H1 (cell line): ENCODE data around the gene STEAP1B. TPM values are rescaled to one million over a fixed set of nuclear protein-coding genes. Genes with fewer than 3 reads are reported as not detected.

ENCODE experiments used
- CTCF ChIA-PET: fragments of 300-600 bp; sonication (Branson Sonifier 250); formaldehyde crosslinking; loops from one replicate; lab custom pipeline; 2021; ENCODE audit not compliant: partially characterized antibody; lab: Charles Lee
- POLR2A ChIA-PET: fragments of 300-600 bp; sonication (Branson Sonifier 250); formaldehyde crosslinking; loops from one replicate; lab custom pipeline; 2021; ENCODE audit warnings: inconsistent platforms; ENCODE audit not compliant: partially characterized antibody; lab: Charles Lee
- DNase-seq, 2 experiments: peaks; one replicate each; pipeline versions ENCODE4 v3.0.0 to v3.0.0-alpha.2; 2010 to 2022; ENCODE audit warnings: low spot score in 2 of 2, low read depth in 1 of 2, mixed read lengths in 1 of 2
- FAIRE-seq: peaks from 2 replicates; lab custom pipeline; 2011; peaks lifted over from hg19 to GRCh38; lab: Jason Lieb, UNC
- H2AFZ ChIP-seq: 2 replicates; pipeline ENCODE4 v1.8.1; 2012; ENCODE audit warnings: low read length, inconsistent platforms
- H2AK5ac ChIP-seq: 2 replicates; pipeline ENCODE4 v1.6.1; 2013; ENCODE audit warnings: low read depth, low read length
- H2BK120ac ChIP-seq: replicated peaks from 2 replicates; pipeline ENCODE3; 2013; ENCODE audit warnings: low read depth, low read length, inconsistent platforms
- H2BK12ac ChIP-seq: 2 replicates; pipeline ENCODE4 v1.6.1; 2013; ENCODE audit warnings: low read depth, low read length
- H2BK15ac ChIP-seq: 2 replicates; pipeline ENCODE4 v1.6.1; 2013; ENCODE audit warnings: low read length
- H2BK20ac ChIP-seq: 2 replicates; pipeline ENCODE4 v1.6.1; 2013; ENCODE audit warnings: low read length
- H2BK5ac ChIP-seq: 2 replicates; pipeline ENCODE4 v1.6.1; 2013; ENCODE audit warnings: low read depth, low read length
- H3K14ac ChIP-seq: 2 replicates; pipeline ENCODE4 v1.6.1; 2013; ENCODE audit warnings: inconsistent platforms; ENCODE audit not compliant: insufficient read length
- H3K18ac ChIP-seq: 2 replicates; pipeline ENCODE4 v1.6.1; 2013; ENCODE audit warnings: low read length; ENCODE audit errors: extremely low read depth
- H3K23ac ChIP-seq: 2 replicates; pipeline ENCODE4 v1.6.1; 2013; ENCODE audit warnings: inconsistent platforms; ENCODE audit not compliant: insufficient read length
- H3K23me2 ChIP-seq: 2 replicates; pipeline ENCODE4 v1.6.1; 2013; ENCODE audit warnings: low read depth, low read length
- H3K27ac ChIP-seq: 2 replicates; pipeline ENCODE4 v1.6.1; 2011; ENCODE audit warnings: low read depth, low read length, inconsistent platforms
- H3K27me3 ChIP-seq, 4 experiments: replicated peaks in 1 of 4; 1 replicate in 1 of 4; 2 replicates in 3 of 4; pipeline versions ENCODE4 v1.6.1 to v1.8.1; 2011 to 2013; ENCODE audit warnings: low read length in 3 of 4, mild to moderate bottlenecking in 3 of 4, inconsistent platforms in 2 of 4, mixed read lengths in 2 of 4, moderate library complexity in 1 of 4; ENCODE audit not compliant: control insufficient read depth in 3 of 4, insufficient read depth in 3 of 4; ENCODE audit errors: extremely low read depth in 1 of 4
- H3K36me3 ChIP-seq, 4 experiments: 2 replicates each; pipeline versions ENCODE4 v1.6.1 to v1.8.1; 2011 to 2013; ENCODE audit warnings: mild to moderate bottlenecking in 4 of 4, low read length in 3 of 4, moderate library complexity in 2 of 4, control low read depth in 1 of 4, inconsistent platforms in 1 of 4; ENCODE audit not compliant: insufficient read depth in 4 of 4, control insufficient read depth in 2 of 4
- H3K4ac ChIP-seq: replicated peaks from 2 replicates; pipeline ENCODE3; 2013; ENCODE audit warnings: low read length, low read depth, mixed read lengths, inconsistent platforms; ENCODE audit not compliant: insufficient read length
- H3K4me1 ChIP-seq, 4 experiments: replicated peaks in 1 of 4; 1 replicate in 1 of 4; 2 replicates in 3 of 4; pipeline versions ENCODE4 v1.6.1 to v1.8.1; 2011 to 2013; ENCODE audit warnings: low read length in 3 of 4, inconsistent platforms in 2 of 4, mixed read lengths in 1 of 4; ENCODE audit not compliant: insufficient read depth in 4 of 4, control insufficient read depth in 3 of 4
- H3K4me2 ChIP-seq, 2 experiments: 2 replicates each; pipeline versions ENCODE4 v1.6.1 to v1.8.1; 2011 to 2013; ENCODE audit warnings: low read depth in 2 of 2, low read length in 2 of 2, control low read depth in 1 of 2, inconsistent platforms in 1 of 2, mild to moderate bottlenecking in 1 of 2; ENCODE audit not compliant: insufficient read depth in 1 of 2
- H3K4me3 ChIP-seq, 4 experiments: fragments of 200-600, 300-600 bp in 1 of 4; sonication (generic), shearing (Covaris generic), sonication (Bioruptor Twin) in 1 of 4; 2 replicates each; pipeline versions ENCODE4 v1.5.1 to v1.8.1; 2011 to 2016; ENCODE audit warnings: low read length in 4 of 4, low read depth in 3 of 4, control low read depth in 2 of 4, inconsistent platforms in 2 of 4, mild to moderate bottlenecking in 2 of 4, mixed read lengths in 1 of 4, moderate library complexity in 1 of 4; ENCODE audit not compliant: insufficient read depth in 2 of 4; ENCODE audit errors: extremely low read depth in 1 of 4
- H3K56ac ChIP-seq: replicated peaks from 2 replicates; pipeline ENCODE3; 2013; ENCODE audit warnings: low read depth, mild to moderate bottlenecking, mixed read lengths, low read length, inconsistent platforms; ENCODE audit not compliant: insufficient read length
- H3K79me1 ChIP-seq: 2 replicates; pipeline ENCODE4 v1.6.1; 2013; ENCODE audit warnings: low read depth, low read length, control low read depth
- H3K79me2 ChIP-seq, 2 experiments: 2 replicates each; pipeline versions ENCODE4 v1.6.1 to v1.8.1; 2012 to 2013; ENCODE audit warnings: low read length in 2 of 2, mild to moderate bottlenecking in 2 of 2, inconsistent platforms in 1 of 2; ENCODE audit not compliant: insufficient read depth in 2 of 2, control insufficient read depth in 1 of 2
- H3K9ac ChIP-seq, 4 experiments: replicated peaks in 1 of 4; 1 replicate in 1 of 4; 2 replicates in 3 of 4; pipeline versions ENCODE4 v1.6.1 to v1.8.1; 2011 to 2013; ENCODE audit warnings: low read depth in 3 of 4, low read length in 3 of 4, control low read depth in 2 of 4, mild to moderate bottlenecking in 2 of 4, moderate library complexity in 2 of 4, inconsistent platforms in 1 of 4; ENCODE audit errors: extremely low read depth in 1 of 4
- H3K9me3 ChIP-seq, 2 experiments: 2 replicates each; pipeline versions ENCODE4 v1.6.1 to v1.8.1; 2012 to 2013; ENCODE audit warnings: mild to moderate bottlenecking in 2 of 2, moderate library complexity in 2 of 2, control low read depth in 1 of 2, inconsistent platforms in 1 of 2, low read depth in 1 of 2, low read length in 1 of 2, mixed read lengths in 1 of 2; ENCODE audit not compliant: insufficient read depth in 2 of 2
- H4K20me1 ChIP-seq, 2 experiments: replicated peaks in 1 of 2; 2 replicates each; pipeline versions ENCODE3 to v1.8.1; 2011 to 2013; ENCODE audit warnings: inconsistent platforms in 2 of 2, low read length in 2 of 2, mild to moderate bottlenecking in 1 of 2; ENCODE audit not compliant: insufficient read depth in 2 of 2, control insufficient read depth in 1 of 2
- H4K5ac ChIP-seq: 2 replicates; pipeline ENCODE4 v1.6.1; 2013; ENCODE audit warnings: low read length, low read depth, mixed read lengths, inconsistent platforms; ENCODE audit not compliant: insufficient read length
- H4K8ac ChIP-seq: 2 replicates; pipeline ENCODE4 v1.8.0; 2013; ENCODE audit warnings: mild to moderate bottlenecking, moderate library complexity, low read length, inconsistent platforms; ENCODE audit not compliant: insufficient read depth; ENCODE audit errors: extremely low read depth
- H4K91ac ChIP-seq: replicated peaks from 2 replicates; pipeline ENCODE3; 2013; ENCODE audit warnings: low read length, mixed read lengths, inconsistent platforms; ENCODE audit not compliant: insufficient read length
- ASH2L ChIP-seq: fragments of 200-600, 300-600 bp; sonication (generic); IDR thresholded peaks from one replicate; pipeline ENCODE4 v1.7.1; 2017; ENCODE audit warnings: low read length
- CEBPB ChIP-seq: IDR thresholded peaks from 2 replicates; pipeline ENCODE4 v1.6.1; 2012; ENCODE audit warnings: low read depth, low read length
- EGR1 ChIP-seq: IDR thresholded peaks from 2 replicates; pipeline ENCODE4 v1.6.1; 2011; ENCODE audit warnings: low read depth, low read length, borderline replicate concordance
- HDAC2 ChIP-seq, 2 experiments: fragments of 300-600 bp in 1 of 2; sonication (generic) in 1 of 2; IDR thresholded peaks; 2 replicates each; pipeline ENCODE4 v1.6.1; 2011 to 2012; ENCODE audit warnings: low read depth in 2 of 2, low read length in 2 of 2, mild to moderate bottlenecking in 2 of 2, moderate library complexity in 2 of 2, borderline replicate concordance in 1 of 2, inconsistent platforms in 1 of 2
- HDAC6 ChIP-seq: IDR thresholded peaks from one replicate; pipeline ENCODE4 v1.7.1; 2012; ENCODE audit warnings: low read depth, mild to moderate bottlenecking, inconsistent platforms, low read length, moderate library complexity
- KDM5A ChIP-seq: fragments of 200-600 bp; IDR thresholded peaks from 2 replicates; pipeline ENCODE4 v1.7.1; 2012; ENCODE audit warnings: mild to moderate bottlenecking, low read length, inconsistent platforms, mixed read lengths
- PHF8 ChIP-seq: fragments of 200-600 bp; sonication (generic); conservative IDR thresholded peaks from 2 replicates; pipeline ENCODE4 v1.7.1; 2012; ENCODE audit warnings: low read depth, mild to moderate bottlenecking, inconsistent platforms, low read length, moderate library complexity
- SAP30 ChIP-seq: fragments of 300-600 bp; sonication (generic); IDR thresholded peaks from 2 replicates; pipeline ENCODE4 v1.7.1; 2012; ENCODE audit warnings: low read length, moderate library complexity, mild to moderate bottlenecking, inconsistent platforms; ENCODE audit not compliant: insufficient read depth, insufficient replicate concordance
- TAF1 ChIP-seq: IDR thresholded peaks from 2 replicates; pipeline ENCODE4 v1.6.1; 2011; ENCODE audit warnings: mild to moderate bottlenecking, low read depth, low read length
- polyA plus RNA-seq, 7 experiments: library from polyadenylated mRNA; depleted of rRNA in 3 of 7; stranded (reverse) in 5 of 7; unstranded in 2 of 7; fragments of >200 nt in 5 of 7; fragments of 200-250 nt in 2 of 7; gene quantifications; 1 replicate in 5 of 7; 2 replicates in 1 of 7; 4 replicates in 1 of 7; pipeline versions ENCODE4 v1.2.1 to v1.2.3, GENCODE V29; 2011 to 2013; ENCODE audit warnings: missing spikeins in 2 of 7, mixed read lengths in 2 of 7
- total RNA-seq: library from RNA; stranded (reverse); fragmentation: NEBNext Ultra II Directional; extraction: Animal tissue kit (Norgen Biotek cat#: 25700); gene quantifications from 2 replicates; pipeline ENCODE4 v1.2.1, GENCODE V29; 2021

The STEAP1B gene
- total and polyA plus RNA-seq, 2 of the 8 experiments (the other 6 are each of a cell fraction or from before 2014, with no cell fraction given): 5.4 to 8.7 TPM

- no peaks in the 10 kb centered on the region for H3K79me1 ChIP-seq
- no peaks in the 10 kb centered on the region for H3K36me3 ChIP-seq
- no peak overlapping the region for H2BK20ac ChIP-seq
- no peak overlapping the region for H3K9ac ChIP-seq
- H4K20me1 ChIP-seq: no peaks in the 10 kb centered on the region
- ChIA-PET CTCF (interaction anchor here (1.6 kb wide), 1 partner anchor 262 kb away, joined by 4 read pairs; no protein-coding TSS in a partner anchor), POLR2A (no interaction called here)
- no peak overlapping the region for H3K18ac ChIP-seq
- no peak overlapping the region for H2AFZ ChIP-seq
- H3K9me3 ChIP-seq: no peaks in the 10 kb centered on the region
- H2BK5ac ChIP-seq: no peak overlapping the region
- DNase-seq (no peak), FAIRE-seq (no peak)
- TF ChIP-seq SAP30: no peak
- no peak for TF ChIP-seq PHF8
- TF ChIP-seq HDAC6: no peak
- no peak for TF ChIP-seq HDAC2 (IDR thresholded peaks at IDR 0.05; ENCODE audit: borderline replicate concordance in 1 of 2, low read depth in 2 of 2, low read length in 2 of 2)
- no peak for TF ChIP-seq TAF1
- no peak for TF ChIP-seq EGR1
- no peak for TF ChIP-seq KDM5A
- TF ChIP-seq ASH2L: no peak
- TF ChIP-seq CEBPB: no peak
- H4K5ac ChIP-seq: no peak overlapping the region
- H3K4ac ChIP-seq: no peak overlapping the region
- H3K56ac ChIP-seq: no peak overlapping the region
- no peak overlapping the region for H3K4me3 ChIP-seq
- H3K79me2 ChIP-seq: no peaks in the 10 kb centered on the region
- no peak overlapping the region for H2AK5ac ChIP-seq
- no peak overlapping the region for H3K23ac ChIP-seq
- H3K27ac ChIP-seq: no peak overlapping the region
- H3K4me1 ChIP-seq: no peaks in the 10 kb centered on the region
- no peak overlapping the region for H2BK15ac ChIP-seq
- H3K23me2 ChIP-seq: no peaks in the 10 kb centered on the region
- H2BK12ac ChIP-seq: no peak overlapping the region
- H4K91ac ChIP-seq: no peak overlapping the region
- H3K14ac ChIP-seq: no peak overlapping the region
- no peaks in the 10 kb centered on the region for H3K27me3 ChIP-seq
- no peak overlapping the region for H2BK120ac ChIP-seq
- no peak overlapping the region for H4K8ac ChIP-seq
- no peak overlapping the region for H3K4me2 ChIP-seq
These were observed 128.1 kb downstream of the STEAP1B start for GRCh38 chr7:22371878-22372277.
